Ovary (tissue), 3 donors: ENCODE results near the gene EXOC6B.

Experiments used
- EP300 ChIP-seq: sonication (generic); formaldehyde crosslinking; IDR thresholded peaks from one replicate; pipeline ENCODE4 v1.6.1; 2017; ENCODE audit warnings: antibody characterized with exemption
- POLR2A ChIP-seq: fragments of 450-650 bp; IDR thresholded peaks from one replicate; pipeline ENCODE4 v1.6.1; 2017; ENCODE audit warnings: antibody characterized with exemption, mild to moderate bottlenecking, moderate library complexity
- TF ChIP-seq, protein P1 (sequence below), 3 donors: fragments of 450-650 bp in 2 of 3; fragments of 200-600 bp in 1 of 3; IDR thresholded peaks; one replicate each; pipeline versions ENCODE4 v1.5.1 to v1.8.0; 2016 to 2022; ENCODE audit warnings: antibody characterized with exemption in 3 of 3, mild to moderate bottlenecking in 1 of 3
- donor health status: DM: no; HTN: no; CAD: no.

DNA sequence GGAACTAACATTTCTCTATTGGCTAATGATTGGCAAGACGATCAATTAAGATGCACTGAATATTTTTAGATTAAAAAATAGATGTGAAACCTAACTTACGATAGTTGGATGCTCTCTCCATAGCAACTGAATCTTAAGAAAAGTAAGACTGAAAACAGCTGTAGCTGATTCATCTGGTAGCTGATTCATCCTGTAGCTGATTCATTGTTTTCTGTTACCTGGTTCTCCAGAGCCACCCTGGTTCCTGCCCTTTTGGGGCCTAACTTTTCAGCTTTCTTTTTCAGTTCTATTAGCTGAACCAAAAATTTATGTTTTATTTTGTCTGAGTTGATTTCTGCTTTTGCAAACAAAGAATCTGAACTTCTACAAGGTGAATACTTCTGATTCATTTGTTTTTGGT is 38.7 kb upstream of the EXOC6B start:
- TF ChIP-seq, protein P1, sequence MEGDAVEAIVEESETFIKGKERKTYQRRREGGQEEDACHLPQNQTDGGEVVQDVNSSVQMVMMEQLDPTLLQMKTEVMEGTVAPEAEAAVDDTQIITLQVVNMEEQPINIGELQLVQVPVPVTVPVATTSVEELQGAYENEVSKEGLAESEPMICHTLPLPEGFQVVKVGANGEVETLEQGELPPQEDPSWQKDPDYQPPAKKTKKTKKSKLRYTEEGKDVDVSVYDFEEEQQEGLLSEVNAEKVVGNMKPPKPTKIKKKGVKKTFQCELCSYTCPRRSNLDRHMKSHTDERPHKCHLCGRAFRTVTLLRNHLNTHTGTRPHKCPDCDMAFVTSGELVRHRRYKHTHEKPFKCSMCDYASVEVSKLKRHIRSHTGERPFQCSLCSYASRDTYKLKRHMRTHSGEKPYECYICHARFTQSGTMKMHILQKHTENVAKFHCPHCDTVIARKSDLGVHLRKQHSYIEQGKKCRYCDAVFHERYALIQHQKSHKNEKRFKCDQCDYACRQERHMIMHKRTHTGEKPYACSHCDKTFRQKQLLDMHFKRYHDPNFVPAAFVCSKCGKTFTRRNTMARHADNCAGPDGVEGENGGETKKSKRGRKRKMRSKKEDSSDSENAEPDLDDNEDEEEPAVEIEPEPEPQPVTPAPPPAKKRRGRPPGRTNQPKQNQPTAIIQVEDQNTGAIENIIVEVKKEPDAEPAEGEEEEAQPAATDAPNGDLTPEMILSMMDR (IDR thresholded peaks at IDR 0.05), result no peak
- no peak for TF ChIP-seq POLR2A
- TF ChIP-seq EP300, result no peak
